PC-3 (cell line): ENCODE data around the gene CKB.

ENCODE experiments used
- CTCF ChIP-seq: fragments of 300-600 bp; sonication (generic); conservative IDR thresholded peaks from 2 replicates; pipeline ENCODE4 v1.5.1; 2017; ENCODE audit warnings: antibody characterized with exemption, low read depth, mild to moderate bottlenecking, low read length
- EZH2 ChIP-seq: fragments of 300-600 bp; sonication (generic); IDR thresholded peaks from one replicate; pipeline ENCODE4 v1.6.1; 2017; ENCODE audit warnings: antibody characterized with exemption, mild to moderate bottlenecking, low read length; ENCODE audit not compliant: unreplicated experiment
- EZH2phosphoT487 ChIP-seq: fragments of 300-600 bp; sonication (generic); IDR thresholded peaks from 2 replicates; pipeline ENCODE4 v1.6.1; 2018; ENCODE audit warnings: mild to moderate bottlenecking, antibody characterized with exemption, low read length, borderline replicate concordance

GRCh38 chr14:103548463-103549351 lies 26.1 kb upstream of the CKB start:
- TF ChIP-seq CTCF, result no peak
- no peak for TF ChIP-seq EZH2
- no peak for TF ChIP-seq EZH2phosphoT487
